Measurements from ENCODE around the gene GGT5. TPM values are rescaled to one million over a fixed set of nuclear protein-coding genes. Genes with fewer than 3 reads are reported as not detected.

Gene GGT5
- total and polyA plus RNA-seq, 2 of the 13 experiments (the other 11 are each of a cell fraction or from before 2014, with no cell fraction given) = 0.69 to 3.1 TPM

DNA sequence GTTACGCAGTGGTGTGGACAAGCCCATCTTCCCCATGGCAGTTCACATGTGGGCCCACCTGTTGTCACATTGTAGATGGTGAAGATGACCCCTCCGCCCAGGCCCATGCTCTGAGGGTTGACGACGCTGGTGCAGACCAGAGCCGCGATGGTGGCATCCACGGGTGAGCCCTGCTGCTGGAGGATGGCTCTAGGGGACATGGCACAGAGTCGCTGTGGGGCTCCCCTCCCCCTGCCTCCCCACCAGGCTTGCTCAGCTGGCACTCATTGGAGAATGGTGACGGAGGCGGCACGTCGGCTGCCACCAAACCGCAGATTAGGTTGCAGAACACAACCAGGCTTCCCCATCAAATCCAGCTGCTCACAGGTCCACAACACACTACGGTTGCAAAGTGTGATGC, 11.1 kb downstream of the GGT5 start (continued):
- TF ChIP-seq, protein P1, sequence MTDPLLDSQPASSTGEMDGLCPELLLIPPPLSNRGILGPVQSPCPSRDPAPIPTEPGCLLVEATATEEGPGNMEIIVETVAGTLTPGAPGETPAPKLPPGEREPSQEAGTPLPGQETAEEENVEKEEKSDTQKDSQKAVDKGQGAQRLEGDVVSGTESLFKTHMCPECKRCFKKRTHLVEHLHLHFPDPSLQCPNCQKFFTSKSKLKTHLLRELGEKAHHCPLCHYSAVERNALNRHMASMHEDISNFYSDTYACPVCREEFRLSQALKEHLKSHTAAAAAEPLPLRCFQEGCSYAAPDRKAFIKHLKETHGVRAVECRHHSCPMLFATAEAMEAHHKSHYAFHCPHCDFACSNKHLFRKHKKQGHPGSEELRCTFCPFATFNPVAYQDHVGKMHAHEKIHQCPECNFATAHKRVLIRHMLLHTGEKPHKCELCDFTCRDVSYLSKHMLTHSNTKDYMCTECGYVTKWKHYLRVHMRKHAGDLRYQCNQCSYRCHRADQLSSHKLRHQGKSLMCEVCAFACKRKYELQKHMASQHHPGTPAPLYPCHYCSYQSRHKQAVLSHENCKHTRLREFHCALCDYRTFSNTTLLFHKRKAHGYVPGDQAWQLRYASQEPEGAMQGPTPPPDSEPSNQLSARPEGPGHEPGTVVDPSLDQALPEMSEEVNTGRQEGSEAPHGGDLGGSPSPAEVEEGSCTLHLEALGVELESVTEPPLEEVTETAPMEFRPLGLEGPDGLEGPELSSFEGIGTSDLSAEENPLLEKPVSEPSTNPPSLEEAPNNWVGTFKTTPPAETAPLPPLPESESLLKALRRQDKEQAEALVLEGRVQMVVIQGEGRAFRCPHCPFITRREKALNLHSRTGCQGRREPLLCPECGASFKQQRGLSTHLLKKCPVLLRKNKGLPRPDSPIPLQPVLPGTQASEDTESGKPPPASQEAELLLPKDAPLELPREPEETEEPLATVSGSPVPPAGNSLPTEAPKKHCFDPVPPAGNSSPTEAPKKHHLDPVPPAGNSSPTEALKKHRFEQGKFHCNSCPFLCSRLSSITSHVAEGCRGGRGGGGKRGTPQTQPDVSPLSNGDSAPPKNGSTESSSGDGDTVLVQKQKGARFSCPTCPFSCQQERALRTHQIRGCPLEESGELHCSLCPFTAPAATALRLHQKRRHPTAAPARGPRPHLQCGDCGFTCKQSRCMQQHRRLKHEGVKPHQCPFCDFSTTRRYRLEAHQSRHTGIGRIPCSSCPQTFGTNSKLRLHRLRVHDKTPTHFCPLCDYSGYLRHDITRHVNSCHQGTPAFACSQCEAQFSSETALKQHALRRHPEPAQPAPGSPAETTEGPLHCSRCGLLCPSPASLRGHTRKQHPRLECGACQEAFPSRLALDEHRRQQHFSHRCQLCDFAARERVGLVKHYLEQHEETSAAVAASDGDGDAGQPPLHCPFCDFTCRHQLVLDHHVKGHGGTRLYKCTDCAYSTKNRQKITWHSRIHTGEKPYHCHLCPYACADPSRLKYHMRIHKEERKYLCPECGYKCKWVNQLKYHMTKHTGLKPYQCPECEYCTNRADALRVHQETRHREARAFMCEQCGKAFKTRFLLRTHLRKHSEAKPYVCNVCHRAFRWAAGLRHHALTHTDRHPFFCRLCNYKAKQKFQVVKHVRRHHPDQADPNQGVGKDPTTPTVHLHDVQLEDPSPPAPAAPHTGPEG (CRISPR knock-in tag; IDR thresholded peaks at IDR 0.05) = no peak
- TF ChIP-seq FOSL2 (CRISPR knock-in tag; IDR thresholded peaks at IDR 0.05) = no peak
- no peak for TF ChIP-seq SMAD3 (CRISPR knock-in tag; IDR thresholded peaks at IDR 0.05)
- no peak for TF ChIP-seq ZFP1 (CRISPR knock-in tag; IDR thresholded peaks at IDR 0.05)

DNA sequence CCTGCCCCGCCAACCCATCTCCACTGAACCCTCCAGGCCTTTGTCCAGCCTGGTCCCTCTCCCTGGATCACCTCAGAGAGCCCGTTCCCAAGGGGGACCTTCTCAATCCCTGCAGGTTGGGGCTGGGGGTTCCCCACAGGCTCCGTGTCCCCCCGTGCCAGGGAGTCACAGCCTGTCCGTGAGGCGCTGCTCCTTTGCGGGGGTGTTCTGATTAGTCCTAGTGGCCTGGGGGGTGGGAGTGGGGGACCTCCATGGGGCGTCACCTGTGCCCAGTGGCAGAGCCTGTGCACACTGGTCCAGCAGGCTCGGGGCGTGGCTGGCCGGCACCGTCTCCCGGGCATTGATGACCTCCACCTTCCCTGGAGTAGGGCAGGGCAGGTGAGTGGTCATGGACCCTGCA, 11.6 kb downstream of the GGT5 start:
- in situ Hi-C loops (cut with HindIII; ENCODE audit: extremely low pct_ligation_motif_present, low pct_unique_long_range_greater_than_20kb) = no loop called here
- H3K27ac ChIP-seq (ENCODE audit: extremely low read length, insufficient read depth, low read length) = no peak overlapping the region
- FAIRE-seq (no peak), DNase-seq (ENCODE audit: low spot score) (no peak), ATAC-seq (no peak)
- no peak overlapping the region for H2AFZ ChIP-seq (ENCODE audit: low read length)
- no peak overlapping the region for H3K4me3 ChIP-seq (replicated peaks in 1 of 3; ENCODE audit: insufficient read depth in 1 of 3, low read depth in 2 of 3, low read length in 3 of 3)
- H3K79me2 ChIP-seq (ENCODE audit: insufficient read depth, low read length) = no peaks in the 10 kb centered on the region
- CTCF ChIA-PET (ENCODE audit: low intra/inter-chr PET ratio, low total read pairs) = no interaction called here
- no peaks in the 10 kb centered on the region for H3K9me3 ChIP-seq (ENCODE audit: low read length)
- H3K27me3 ChIP-seq (ENCODE audit: control insufficient read depth in 1 of 2, insufficient read depth in 2 of 2, low read length in 2 of 2) = no peaks in the 10 kb centered on the region
- BruUV-seq (replicated peaks) = no TSS peak
- POLR2A ChIA-PET = no interaction called here
- H4K20me1 ChIP-seq (ENCODE audit: insufficient read depth, low read length) = no peaks in the 10 kb centered on the region
- H3K9ac ChIP-seq (ENCODE audit: insufficient read depth, low read depth, low read length) = no peak overlapping the region
- peaks cover 20% of the 10 kb centered on the region for H3K4me1 ChIP-seq (ENCODE audit: insufficient read depth, low read length)
- intact Hi-C loops (cut with micrococcal nuclease; ENCODE audit: unreplicated experiment) = no loop called here
- 89% methylated on average over 7 of the region's 13 CpGs for WGBS (ENCODE audit: low lambda C conversion rate)
- no peaks in the 10 kb centered on the region for H3K36me3 ChIP-seq (replicated peaks in 1 of 2; ENCODE audit: control insufficient read depth in 1 of 2, insufficient read depth in 2 of 2, low read length in 2 of 2)
- no peak overlapping the region for H3K4me2 ChIP-seq (ENCODE audit: low read depth, low read length)
- TF ChIP-seq ZNF780A (CRISPR knock-in tag; IDR thresholded peaks at IDR 0.05) = no peak
- TF ChIP-seq, protein P2, sequence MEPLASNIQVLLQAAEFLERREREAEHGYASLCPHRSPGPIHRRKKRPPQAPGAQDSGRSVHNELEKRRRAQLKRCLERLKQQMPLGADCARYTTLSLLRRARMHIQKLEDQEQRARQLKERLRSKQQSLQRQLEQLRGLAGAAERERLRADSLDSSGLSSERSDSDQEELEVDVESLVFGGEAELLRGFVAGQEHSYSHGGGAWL (CRISPR knock-in tag; IDR thresholded peaks at IDR 0.05) = no peak
- no peak for TF ChIP-seq SIN3A (IDR thresholded peaks at IDR 0.05; ENCODE audit: borderline replicate concordance, low read depth, low read length)
- TF ChIP-seq RAD51 (IDR thresholded peaks at IDR 0.05; ENCODE audit: borderline replicate concordance) = no peak
- no peak for TF ChIP-seq ZFP91 (CRISPR knock-in tag; IDR thresholded peaks at IDR 0.05; ENCODE audit: borderline replicate concordance)
- TF ChIP-seq, protein P3, sequence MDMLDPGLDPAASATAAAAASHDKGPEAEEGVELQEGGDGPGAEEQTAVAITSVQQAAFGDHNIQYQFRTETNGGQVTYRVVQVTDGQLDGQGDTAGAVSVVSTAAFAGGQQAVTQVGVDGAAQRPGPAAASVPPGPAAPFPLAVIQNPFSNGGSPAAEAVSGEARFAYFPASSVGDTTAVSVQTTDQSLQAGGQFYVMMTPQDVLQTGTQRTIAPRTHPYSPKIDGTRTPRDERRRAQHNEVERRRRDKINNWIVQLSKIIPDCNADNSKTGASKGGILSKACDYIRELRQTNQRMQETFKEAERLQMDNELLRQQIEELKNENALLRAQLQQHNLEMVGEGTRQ (IDR thresholded peaks at IDR 0.05; ENCODE audit: low read depth, low read length) = no peak
- TF ChIP-seq, protein P3 (CRISPR knock-in tag; IDR thresholded peaks at IDR 0.05; ENCODE audit: borderline replicate concordance) = no peak
- no peak for TF ChIP-seq NAIF1 (CRISPR knock-in tag; IDR thresholded peaks at IDR 0.05; ENCODE audit: borderline replicate concordance)
- no peak for TF ChIP-seq ZBTB7A (CRISPR knock-in tag; IDR thresholded peaks at IDR 0.05)
- TF ChIP-seq ZBTB1 (CRISPR knock-in tag; IDR thresholded peaks at IDR 0.05; ENCODE audit: borderline replicate concordance) = no peak

Data from HepG2 (cell line).